HPDE6-E6E7 (cell line): ENCODE measurements around the gene UNG.

Experiments used
- DNase-seq: peaks from one replicate; pipeline ENCODE4 v3.0.0; 2011; ENCODE audit warnings: missing footprints; ENCODE audit errors: extremely low spot score

UNG gene

DNA sequence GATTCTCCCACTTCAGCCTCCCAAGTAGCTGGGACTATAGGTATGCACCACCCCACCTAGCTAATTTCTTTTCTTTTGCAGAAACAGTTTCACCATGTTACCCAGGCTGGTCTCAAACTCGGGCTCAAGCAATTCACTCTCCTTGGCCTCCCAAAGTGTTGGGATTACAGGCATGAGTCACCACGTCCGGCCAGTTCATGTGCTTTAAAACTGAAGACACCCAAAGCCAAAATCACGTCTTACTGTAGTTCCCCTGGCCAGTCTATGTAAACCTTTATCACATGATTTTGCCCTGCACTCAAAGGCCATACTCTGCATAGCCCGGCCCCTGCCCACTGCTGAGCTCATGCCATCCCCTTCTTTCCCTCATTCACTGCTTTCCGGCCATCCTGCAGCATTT lies 8.6 kb upstream of the UNG start:
- DNase-seq: no peak

DNA sequence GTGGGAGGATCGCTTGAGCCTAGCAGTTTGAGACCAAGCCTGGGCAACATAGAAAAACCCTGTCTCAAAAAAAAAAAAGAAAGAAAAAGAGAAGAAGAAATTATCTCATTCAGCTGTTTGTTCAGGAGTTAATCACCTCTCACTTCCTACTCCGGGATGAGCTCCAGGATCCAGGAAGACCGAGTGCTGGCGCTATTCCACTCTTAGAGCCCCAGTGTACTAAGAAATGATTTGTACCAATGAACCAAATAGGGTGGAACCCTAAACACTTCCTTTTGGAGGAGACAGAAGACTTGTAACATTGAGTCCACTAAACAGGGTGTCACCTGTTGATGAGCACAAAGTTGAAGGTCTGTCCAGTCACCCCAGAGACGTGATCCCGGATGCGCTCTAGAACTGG lies 7.7 kb upstream of the UNG start:
- no peak for DNase-seq

DNA sequence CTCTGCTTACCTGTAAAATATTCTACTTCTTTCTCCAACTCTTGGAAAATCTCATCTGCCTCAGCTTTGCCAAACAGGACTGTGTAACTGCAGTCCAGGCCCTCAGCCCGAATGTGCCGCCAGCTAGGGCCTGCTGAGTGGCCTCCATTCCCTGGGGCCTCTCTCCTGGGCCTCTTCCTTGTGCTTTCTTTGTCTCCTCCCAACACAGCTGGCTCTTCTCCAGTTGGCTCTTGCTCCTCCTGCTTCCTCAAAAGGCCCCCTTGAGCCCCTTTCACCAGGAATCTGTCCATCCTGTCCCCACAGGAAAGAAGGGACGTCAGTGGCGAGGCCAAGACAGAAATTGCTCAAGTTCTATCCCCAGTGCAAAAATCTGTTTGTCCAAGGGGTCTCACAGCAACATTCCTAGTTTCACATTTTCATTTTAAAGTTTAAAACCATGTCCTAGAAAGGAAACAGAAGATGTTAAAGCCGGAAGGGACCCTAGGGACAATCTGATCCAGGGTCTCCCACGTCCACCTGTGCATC lies 4.8 kb upstream of the UNG start:
- DNase-seq: no peak

DNA sequence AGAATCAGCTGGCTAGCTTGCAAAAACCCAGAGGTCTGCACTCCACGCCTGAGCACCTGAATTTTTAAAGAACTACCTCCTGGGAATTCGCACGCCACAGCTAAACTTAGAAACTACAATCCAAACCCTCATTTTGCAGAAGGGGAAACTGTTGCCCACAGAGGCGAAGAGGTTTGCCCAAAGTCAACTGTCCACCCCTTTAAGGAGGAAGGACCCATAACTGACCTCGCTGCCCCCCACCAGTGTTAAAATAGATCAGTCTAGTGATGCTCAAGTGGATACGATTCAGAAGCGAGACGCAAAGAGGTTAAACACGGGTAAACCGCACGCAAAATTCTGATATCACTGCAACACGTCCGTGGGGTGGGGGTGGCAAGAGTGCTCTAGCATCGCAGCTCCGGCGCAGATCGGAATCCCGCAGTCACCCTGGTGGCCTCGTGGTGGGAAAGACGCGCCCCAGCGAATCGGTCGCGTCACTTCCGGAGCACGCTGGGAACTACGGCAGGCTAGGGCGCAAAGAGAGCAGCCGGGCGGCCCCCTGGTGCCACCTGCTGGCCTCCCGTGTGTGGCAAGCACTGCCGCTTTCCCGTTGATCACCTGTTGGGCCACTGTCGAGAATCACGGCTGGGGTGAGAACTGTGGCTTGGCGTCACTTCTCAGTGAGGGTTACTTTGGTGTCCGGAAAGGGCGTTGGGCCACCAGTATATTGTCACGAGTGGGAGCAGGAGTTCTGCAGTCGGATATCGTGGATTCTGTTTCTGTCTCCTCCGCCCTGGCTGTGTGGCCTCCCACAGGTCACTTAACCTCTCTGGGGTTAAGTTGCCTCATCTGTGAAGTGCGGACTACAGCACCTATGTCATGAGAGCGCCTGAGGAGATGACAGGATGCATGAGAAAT lies 4.1 kb upstream of the UNG start, which contains the start of gene ALKBH2:
ALKBH2 (minus strand) TSS at position 451 of the 897 bp plus-strand sequence. CDS start 686 bp downstream, outside the sequence.
- DNase-seq: peak; percentile 90

DNA sequence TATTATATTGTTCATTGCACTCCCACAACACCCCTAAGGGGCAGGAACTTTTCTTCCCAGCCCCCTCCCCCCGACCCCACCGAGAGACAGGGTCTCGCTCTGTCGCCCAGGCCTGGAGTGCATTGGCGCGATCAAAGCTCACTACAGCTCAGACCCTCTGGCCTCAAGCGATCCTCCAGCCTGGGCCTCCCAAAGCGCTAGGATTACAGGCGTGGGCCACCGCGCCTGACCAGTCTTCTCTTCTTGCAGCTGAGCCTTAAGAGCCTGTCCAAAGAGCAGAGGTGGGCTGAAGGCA lies 310 bp upstream of the UNG start:
- no peak for DNase-seq

DNA sequence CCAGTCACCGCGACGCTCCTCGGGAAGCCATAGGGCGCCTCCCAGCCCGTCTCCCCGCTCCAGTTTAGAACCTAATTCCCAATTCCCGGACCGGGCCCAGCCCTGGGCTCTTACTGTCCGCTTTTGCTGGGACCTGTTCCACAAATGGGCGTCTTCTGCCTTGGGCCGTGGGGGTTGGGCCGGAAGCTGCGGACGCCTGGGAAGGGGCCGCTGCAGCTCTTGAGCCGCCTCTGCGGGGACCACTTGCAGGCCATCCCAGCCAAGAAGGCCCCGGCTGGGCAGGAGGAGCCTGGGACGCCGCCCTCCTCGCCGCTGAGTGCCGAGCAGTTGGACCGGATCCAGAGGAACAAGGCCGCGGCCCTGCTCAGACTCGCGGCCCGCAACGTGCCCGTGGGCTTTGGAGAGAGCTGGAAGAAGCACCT lies 797 bp downstream of the UNG start:
- DNase-seq: no peak

DNA sequence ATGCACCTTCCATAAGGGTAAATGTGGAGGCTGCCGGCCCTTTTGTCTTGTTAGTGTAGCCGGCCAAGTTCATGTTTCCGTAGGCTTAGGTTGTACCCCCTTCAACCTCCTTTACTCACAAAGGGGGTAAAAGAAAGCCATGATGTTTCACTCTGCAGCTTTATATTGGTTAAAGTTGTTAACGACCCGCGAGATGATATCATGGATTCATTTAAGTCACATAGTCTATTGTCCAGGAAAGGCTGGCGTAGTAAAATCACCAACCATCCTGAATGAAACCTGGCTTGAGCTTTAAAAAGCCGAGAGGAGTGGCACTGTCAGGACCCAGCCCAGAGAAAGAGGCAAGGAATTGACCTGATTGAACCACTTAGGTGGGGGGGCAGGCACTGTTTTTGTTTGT lies 1.3 kb downstream of the UNG start:
- DNase-seq: no peak

DNA sequence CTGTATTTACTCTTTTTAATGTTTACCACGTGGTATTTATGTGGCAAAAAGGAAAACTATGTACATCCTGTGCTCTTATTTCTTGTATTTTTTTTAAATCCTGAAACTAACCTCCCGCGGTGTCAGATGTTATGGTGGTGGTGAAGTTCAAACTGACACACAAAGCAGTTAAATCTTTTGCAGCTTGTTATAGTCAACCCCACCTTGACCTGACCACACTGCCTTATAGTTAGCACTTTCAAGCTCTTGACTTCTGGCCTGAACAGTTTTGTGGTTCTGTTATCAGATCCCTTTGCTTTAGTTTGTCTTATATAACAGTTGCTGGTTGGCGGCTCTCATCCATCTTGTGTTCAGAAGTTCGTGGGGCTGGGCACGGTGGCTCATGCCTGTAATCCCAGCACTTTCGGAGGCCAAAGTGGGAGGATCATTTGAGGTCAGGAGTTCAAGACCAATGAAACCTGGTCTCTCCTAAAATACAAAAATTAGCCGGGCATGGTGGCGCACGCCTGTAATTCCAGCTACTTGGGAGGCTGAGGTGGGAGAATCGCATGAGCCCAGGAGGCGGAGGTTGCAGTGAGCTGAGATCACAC lies 2.1 kb downstream of the UNG start:
- DNase-seq: no peak

DNA sequence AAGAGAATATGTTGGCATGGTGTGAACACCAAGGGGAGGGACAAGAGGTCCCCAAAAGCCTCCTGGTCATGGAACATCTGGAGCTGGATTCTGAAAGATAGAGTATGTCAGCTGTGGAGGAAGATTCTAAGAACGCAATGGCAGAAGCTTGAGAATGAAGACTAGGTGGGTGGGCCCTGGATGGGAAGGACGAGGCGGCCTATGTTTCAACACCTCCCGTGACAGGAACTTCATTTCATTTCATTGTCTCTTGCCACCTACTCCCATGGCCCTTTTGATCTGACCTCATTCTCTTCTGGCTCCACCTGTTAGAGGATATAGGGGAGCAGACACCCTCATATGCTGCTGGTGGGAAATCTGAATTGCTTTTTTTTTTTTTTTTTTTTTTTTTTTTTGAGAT lies 3.3 kb downstream of the UNG start:
- DNase-seq: no peak

DNA sequence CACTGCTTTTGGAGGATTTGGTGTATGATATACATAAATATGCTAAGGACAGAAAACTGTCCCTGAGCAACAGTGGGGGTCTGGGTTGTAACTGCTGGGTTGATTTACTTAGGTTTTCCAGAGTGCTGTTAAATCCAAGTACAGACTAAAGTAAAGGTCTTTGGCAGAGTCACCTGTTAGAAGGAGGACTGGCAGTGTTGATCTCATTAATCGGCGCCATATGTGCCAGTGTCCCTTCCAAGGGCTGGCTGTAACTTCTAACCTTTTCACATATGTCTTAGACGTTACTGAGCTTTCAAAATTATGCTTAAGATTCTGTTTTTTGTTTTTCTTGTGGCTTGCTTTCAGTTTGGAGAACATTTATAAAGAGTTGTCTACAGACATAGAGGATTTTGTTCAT lies 5.1 kb downstream of the UNG start:
- DNase-seq: no peak

DNA sequence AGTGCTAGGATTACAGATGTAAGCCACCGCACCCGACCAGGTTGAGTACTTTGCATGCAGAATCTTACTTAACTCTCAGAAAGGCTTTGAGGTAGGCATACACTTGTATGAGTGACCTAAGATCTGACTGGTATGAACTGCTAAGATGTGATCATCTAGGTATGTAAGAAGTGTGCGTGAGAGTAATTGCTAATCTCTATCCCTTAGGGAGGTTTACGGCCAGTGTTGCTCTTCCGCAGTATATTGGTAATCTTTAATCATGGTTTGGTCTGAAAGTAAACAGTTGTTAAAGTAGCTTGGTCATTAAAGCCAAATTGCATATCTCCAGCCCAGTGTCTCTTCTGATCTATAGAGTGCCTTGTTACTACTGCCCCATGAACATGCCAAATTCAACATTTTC lies 7.8 kb downstream of the UNG start:
- DNase-seq: no peak

DNA sequence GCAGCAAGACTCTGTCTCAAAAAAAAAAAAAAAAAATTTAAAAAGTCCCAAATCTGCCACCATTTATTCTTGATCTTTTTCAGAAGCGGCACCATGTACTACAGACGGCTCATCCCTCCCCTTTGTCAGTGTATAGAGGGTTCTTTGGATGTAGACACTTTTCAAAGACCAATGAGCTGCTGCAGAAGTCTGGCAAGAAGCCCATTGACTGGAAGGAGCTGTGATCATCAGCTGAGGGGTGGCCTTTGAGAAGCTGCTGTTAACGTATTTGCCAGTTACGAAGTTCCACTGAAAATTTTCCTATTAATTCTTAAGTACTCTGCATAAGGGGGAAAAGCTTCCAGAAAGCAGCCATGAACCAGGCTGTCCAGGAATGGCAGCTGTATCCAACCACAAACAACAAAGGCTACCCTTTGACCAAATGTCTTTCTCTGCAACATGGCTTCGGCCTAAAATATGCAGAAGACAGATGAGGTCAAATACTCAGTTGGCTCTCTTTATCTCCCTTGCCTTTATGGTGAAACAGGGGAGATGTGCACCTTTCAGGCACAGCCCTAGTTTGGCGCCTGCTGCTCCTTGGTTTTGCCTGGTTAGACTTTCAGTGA lies 12.5 kb downstream of the UNG start:
- no peak for DNase-seq

DNA sequence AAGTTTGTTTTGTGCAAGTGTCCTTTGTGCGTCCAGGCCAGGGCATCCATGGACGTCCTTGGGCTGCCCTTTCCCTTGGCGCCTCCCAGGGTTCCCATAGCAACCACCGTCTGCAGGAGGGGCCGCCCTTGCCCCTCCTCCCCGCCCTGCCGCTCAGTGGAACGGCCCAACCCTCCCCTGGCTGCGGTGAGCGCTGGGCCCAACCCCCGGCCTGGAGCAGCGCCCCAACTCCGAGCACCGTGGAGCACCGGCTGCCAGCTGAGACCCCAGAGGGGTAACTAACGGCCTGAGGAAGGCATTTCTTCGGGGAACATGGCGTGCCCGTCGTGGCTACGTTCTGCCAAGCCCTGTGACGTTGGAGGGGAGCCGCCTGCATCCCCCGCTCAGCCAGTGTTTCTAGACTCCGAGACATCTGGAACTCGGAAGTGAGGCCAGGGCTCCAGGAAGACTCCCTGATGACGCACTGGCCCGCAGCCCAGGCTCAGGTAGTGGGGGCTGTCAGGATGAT lies 13.6 kb downstream of the UNG start:
- peak; percentile 76 for DNase-seq

DNA sequence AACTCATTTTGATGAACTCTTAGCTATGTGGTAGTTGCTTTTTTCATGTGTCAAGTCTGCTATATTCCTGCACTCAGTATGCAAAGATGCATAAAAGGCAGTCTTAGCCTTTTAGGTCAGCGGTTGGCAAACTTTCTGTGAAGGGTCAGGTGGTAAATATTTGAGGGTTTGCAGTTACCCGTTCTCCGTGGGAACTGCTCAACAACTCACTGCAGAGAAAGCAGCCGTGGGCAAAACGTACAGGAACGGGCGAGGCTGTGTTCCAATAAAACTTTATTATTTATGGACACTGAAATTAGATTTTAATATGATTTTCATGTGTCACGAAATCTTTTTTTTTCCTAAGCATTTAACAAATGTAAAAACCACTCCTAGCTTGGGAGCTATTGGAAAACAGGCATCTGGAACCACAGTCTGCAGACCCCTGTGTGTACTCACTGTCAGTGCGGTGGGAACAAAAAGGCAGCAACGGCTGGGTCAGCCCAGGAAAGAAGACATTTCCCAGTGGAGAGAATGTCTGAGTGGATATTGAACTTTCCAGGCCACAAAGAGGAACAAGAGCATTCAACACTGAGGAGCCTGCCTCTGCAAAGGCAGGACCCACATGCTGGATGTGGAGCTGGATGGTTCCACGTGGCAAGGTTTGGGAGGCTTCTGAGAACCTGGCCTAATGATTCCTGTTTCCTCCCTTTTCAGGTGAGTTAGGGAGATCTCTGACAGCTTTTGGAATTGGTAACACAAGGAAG lies 15.5 kb downstream of the UNG start:
- DNase-seq: no peak

DNA sequence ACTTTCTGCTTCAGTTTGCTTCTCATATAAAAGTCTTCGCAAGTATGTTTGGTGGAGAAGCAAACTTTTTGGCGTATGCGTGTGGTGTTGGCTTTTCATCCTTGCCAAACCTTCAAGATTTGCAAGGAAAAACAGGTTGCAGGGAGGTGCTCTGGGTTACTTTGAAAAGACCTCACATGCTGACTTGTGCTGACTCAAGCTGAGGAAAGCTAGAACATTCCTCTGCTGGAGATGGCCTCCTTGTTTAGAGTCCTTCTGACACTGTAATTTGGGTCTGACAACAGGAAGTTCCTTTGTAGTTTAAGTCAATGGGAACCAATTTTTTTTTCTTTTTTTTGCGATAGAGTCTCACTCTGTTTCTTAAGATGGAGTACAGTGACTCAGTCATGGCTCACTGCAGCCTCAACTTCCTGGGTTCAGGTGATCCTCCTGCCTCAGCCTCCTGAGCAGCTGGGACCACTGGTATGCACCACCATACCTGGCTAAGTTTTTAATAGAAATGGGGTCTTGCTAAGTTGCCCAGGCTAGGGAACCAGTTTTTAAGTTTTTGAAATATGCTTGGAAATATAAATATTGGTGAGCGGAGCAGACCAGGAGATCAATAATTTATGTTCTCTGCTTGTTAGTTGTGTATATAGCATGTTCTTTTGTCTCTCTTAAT lies 16.4 kb downstream of the UNG start:
- no peak for DNase-seq

DNA sequence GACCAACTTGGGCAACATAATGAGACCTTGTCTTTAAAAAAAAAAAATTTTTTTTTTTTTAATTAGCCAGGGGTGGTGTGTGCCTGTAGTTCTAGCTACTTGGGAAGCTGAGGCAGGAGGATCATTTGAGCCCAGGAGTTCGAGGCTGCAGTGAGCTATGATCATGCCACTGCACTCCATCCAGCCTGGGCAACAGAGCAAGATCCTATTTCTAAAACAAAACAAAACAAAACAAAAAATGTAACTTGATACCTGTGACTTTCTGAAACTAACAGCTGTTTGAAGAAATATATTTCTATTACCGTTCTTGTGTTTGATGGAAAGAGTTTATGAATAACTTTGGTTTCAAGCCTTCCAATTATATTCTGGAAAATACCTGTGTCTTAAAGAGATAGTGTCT lies 17.2 kb downstream of the UNG start:
- no peak for DNase-seq

DNA sequence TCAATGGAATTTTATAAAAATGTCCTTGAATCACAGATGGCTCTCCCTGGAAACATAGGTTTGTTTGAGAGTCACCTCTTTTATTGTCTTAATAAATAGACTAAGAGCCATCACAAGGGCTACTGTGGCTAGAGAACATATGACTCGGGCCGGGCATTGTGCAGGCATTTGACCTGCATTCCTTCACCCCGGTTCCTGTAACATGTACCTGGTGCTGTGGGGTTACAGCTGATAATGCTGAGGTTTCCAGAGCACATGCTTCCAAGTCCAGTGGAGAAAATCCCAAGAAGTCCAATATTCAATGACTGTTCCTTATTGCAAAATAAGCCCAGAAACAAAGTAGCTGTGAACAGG lies 18.0 kb downstream of the UNG start:
- DNase-seq: no peak

DNA sequence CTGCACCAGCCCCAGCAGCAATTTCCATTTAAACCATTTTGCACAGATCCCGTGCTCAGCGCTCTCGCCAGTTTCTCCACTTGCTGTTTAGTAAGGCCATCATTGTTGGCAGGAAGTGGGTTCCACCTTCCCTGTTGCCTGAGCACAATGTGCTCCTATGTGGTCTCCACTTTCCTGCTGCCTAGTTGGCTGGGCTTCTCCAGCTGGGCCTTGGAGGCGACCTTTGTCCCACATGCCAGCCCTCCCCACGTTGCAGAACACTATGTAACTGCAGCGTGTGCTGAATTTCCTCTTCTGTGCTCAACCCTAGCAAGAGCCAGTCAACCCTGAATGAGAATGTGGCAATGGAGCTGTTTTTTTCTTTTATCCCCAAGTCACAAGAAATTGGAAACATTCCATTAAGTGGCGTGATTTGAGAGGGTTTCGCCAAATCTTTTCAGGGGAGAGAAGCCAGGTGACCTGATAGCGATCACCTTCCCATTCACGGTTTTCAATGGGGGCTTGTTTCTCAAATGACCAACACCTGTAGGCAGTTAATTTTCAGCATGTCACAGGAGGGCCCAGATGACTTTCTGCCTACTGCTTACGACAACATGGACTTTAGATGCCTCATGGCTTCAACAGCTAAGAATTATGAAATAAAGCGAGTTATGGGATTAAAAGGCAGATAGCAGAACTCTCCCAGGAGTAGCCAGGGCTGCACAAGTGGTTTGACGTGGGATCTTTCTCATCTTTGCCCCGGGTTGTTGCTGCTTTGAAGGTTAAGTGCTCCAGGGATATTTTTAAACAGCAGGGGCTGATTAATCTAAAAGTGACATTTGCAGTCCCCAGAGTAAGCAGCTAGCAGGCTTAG lies 18.6 kb downstream of the UNG start, which contains the start of gene ACACB:
ACACB (plus strand) TSS at position 830 of the 853 bp plus-strand sequence. CDS start 22,819 bp downstream, outside the sequence.
- no peak for DNase-seq

DNA sequence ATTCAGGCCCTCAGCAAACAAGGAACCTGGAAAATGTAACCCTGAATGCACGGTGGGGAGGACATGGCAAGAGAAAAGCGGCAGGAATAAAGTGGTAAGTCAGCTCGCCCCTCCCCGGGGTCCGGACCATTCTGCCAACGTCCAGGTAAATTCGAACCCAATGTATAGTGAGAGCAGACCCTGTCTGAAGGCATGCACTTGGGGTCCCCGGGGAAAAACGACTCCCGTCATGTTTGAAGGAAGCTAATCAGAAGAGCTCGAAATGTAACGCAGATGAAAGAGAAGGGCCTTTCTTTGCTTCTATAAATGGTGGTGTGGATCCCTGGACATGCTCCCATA lies 19.2 kb downstream of the UNG start:
- DNase-seq: no peak

DNA sequence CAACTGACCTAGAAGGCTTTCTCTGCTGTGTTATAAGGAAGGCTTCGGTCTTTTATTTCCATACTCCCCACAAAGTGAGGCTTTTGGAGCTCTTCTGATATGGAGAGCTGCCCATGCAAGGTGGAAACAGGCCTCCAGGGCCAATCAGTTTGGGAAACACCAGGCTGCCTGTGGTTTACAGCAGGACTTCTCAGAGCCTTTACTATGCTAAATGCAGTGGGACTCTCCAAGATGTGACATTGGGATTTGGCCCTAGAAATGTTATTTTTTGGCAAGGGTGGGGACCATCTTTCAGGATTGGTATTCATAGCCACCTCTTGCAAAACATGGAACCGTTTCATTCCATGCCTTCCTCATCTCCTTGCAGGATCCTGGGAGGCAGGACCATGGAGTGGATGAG lies 22.7 kb downstream of the UNG start:
- DNase-seq: no peak

DNA sequence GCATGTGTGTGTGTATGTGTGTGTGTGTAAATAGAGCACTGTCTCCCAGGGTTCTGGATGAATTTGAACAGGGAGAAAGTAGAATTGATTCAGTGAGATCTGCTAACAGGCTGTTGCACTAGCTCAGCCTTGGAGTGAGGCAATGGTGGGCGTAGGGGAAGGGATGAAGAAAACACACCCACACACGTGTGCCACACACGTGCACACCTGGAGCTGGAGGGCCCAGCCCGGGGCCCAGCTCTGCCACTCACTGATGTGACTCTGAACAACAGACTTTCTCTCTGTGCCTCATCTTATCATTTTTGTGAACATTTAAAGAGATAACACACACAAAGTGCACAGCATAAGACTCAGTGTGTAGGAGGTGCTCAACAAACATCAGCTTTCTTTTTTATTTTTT lies 23.2 kb downstream of the UNG start:
- DNase-seq: no peak
